Peyer's patch (tissue), 4 donors: ENCODE data around the gene SCUBE3.

Experiments
- POLR2A ChIP-seq, 2 donors: fragments of 450-650 bp; IDR thresholded peaks; one replicate each; pipeline ENCODE4 v1.5.1; 2017; ENCODE audit warnings: antibody characterized with exemption in 2 of 2, mild to moderate bottlenecking in 2 of 2, moderate library complexity in 2 of 2
- TF ChIP-seq, protein P1 (sequence below), 6 experiments: fragments of 450-650 bp in 4 of 6; fragments of 200-600 bp in 2 of 6; sonication (generic) in 1 of 6; IDR thresholded peaks; one replicate each; pipeline ENCODE4 v1.5.1; 2017 to 2019; ENCODE audit warnings: antibody characterized with exemption in 6 of 6, mild to moderate bottlenecking in 3 of 6, moderate library complexity in 1 of 6

DNA sequence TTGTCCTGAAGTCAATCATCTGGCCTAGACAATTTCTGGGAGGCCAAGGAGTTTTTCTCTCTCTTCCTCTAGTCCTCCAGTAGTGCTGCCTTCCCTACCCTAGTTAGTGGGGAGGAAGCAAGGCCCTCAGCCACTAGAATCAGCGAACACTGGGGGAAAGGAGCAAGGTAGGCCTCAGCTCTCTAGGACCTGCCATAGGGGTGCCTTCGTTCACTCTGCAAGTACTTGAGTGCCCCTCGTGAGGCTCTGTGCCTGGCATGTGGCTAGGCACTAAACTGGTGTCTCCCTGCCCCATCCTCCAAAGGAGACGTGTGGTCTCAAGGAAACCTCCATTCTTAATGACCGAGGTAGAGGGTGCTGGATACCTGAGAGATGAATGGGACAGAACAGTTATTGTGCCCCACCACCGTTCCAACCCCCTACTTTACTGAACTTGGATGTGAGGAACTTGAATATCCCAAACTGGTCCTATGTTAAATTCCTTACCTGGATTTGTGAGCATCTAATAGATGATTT, 84.9 kb downstream of the SCUBE3 start:
- TF ChIP-seq, protein P1, sequence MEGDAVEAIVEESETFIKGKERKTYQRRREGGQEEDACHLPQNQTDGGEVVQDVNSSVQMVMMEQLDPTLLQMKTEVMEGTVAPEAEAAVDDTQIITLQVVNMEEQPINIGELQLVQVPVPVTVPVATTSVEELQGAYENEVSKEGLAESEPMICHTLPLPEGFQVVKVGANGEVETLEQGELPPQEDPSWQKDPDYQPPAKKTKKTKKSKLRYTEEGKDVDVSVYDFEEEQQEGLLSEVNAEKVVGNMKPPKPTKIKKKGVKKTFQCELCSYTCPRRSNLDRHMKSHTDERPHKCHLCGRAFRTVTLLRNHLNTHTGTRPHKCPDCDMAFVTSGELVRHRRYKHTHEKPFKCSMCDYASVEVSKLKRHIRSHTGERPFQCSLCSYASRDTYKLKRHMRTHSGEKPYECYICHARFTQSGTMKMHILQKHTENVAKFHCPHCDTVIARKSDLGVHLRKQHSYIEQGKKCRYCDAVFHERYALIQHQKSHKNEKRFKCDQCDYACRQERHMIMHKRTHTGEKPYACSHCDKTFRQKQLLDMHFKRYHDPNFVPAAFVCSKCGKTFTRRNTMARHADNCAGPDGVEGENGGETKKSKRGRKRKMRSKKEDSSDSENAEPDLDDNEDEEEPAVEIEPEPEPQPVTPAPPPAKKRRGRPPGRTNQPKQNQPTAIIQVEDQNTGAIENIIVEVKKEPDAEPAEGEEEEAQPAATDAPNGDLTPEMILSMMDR (IDR thresholded peaks at IDR 0.05): no peak
- TF ChIP-seq POLR2A (IDR thresholded peaks at IDR 0.05): no peak
